Endothelial cell of umbilical vein (primary cell): ENCODE measurements around the gene CAMTA1. TPM values are rescaled to one million over a fixed set of nuclear protein-coding genes. Genes with fewer than 3 reads are reported as not detected.

Experiments used
- BruUV-seq: library from RNA; stranded (reverse); fragments of 400-500 nt; replicated peaks from 2 replicates; lab custom pipeline; 2021; lab: Mats Ljungman, UMichigan
- CTCF ChIA-PET: fragments of 300-600, 350-600 bp; sonication (Branson Sonifier 250); formaldehyde crosslinking; loops from one replicate; lab custom pipeline; 2021; ENCODE audit warnings: antibody characterized with exemption, inconsistent platforms; lab: Charles Lee
- POLR2A ChIA-PET: fragments of 300-600, 350-600 bp; sonication (Branson Sonifier 250); formaldehyde crosslinking; loops from one replicate; lab custom pipeline; 2021; ENCODE audit warnings: antibody characterized with exemption, inconsistent platforms; lab: Charles Lee
- DNase-seq: peaks from one replicate; pipeline ENCODE4 v3.0.0-alpha.2; 2011; ENCODE audit warnings: low read depth, low spot score
- FAIRE-seq: peaks from 2 replicates; lab custom pipeline; 2011; peaks lifted over from hg19 to GRCh38; lab: Jason Lieb, UNC
- H2AFZ ChIP-seq: 2 replicates; pipeline ENCODE4 v1.6.0; 2012; ENCODE audit warnings: low read depth, low read length, control low read depth, inconsistent platforms
- H3K27ac ChIP-seq: 2 replicates; pipeline ENCODE4 v1.5.1; 2011; ENCODE audit warnings: low read depth, mild to moderate bottlenecking, control low read depth, low read length, moderate library complexity; ENCODE audit not compliant: insufficient read depth
- H3K27me3 ChIP-seq, 2 experiments: 2 replicates each; pipeline versions ENCODE4 v1.6.0 to v1.6.1; 2011; ENCODE audit warnings: low read length in 2 of 2, mixed read lengths in 1 of 2; ENCODE audit not compliant: control insufficient read depth in 2 of 2, insufficient read depth in 2 of 2
- H3K36me3 ChIP-seq, 2 experiments: 2 replicates in 1 of 2; 3 replicates in 1 of 2; pipeline ENCODE4 v1.5.1; 2011; ENCODE audit warnings: low read length in 2 of 2, mild to moderate bottlenecking in 1 of 2, moderate library complexity in 1 of 2; ENCODE audit not compliant: control insufficient read depth in 2 of 2, insufficient read depth in 2 of 2; ENCODE audit errors: extremely low read depth in 1 of 2
- H3K4me1 ChIP-seq: 3 replicates; pipeline ENCODE4 v1.5.1; 2011; ENCODE audit warnings: mild to moderate bottlenecking, low read length; ENCODE audit not compliant: control insufficient read depth, insufficient read depth; ENCODE audit errors: extremely low read depth
- H3K4me2 ChIP-seq: 2 replicates; pipeline ENCODE4 v1.6.1; 2011; ENCODE audit warnings: low read length, control low read depth, mixed read lengths; ENCODE audit not compliant: insufficient read depth
- H3K4me3 ChIP-seq, 3 experiments: fragments of 200-600 bp in 1 of 3; sonication (generic), shearing (Covaris generic) in 1 of 3; replicated peaks in 1 of 3; 2 replicates each; pipeline ENCODE4 v1.5.1; 2011 to 2016; ENCODE audit warnings: control low read depth in 3 of 3, low read length in 3 of 3, mild to moderate bottlenecking in 2 of 3, inconsistent platforms in 1 of 3, low read depth in 1 of 3, moderate library complexity in 1 of 3; ENCODE audit not compliant: insufficient read depth in 1 of 3
- H3K79me2 ChIP-seq: 2 replicates; pipeline ENCODE4 v1.6.0; 2012; ENCODE audit warnings: low read length, inconsistent platforms; ENCODE audit not compliant: control insufficient read depth, insufficient read depth
- H3K9ac ChIP-seq: replicated peaks from 2 replicates; pipeline ENCODE3; 2011; ENCODE audit warnings: low read length, control low read depth; ENCODE audit not compliant: insufficient read depth; ENCODE audit errors: extremely low read depth
- H3K9me1 ChIP-seq: replicated peaks from 3 replicates; pipeline ENCODE4 v1.6.0; 2011; ENCODE audit warnings: mild to moderate bottlenecking, low read length; ENCODE audit not compliant: control insufficient read depth, insufficient read depth; ENCODE audit errors: extremely low read depth
- H3K9me3 ChIP-seq: replicated peaks from 2 replicates; pipeline ENCODE4 v1.5.1; 2012; ENCODE audit warnings: low read length, inconsistent platforms; ENCODE audit not compliant: control insufficient read depth, insufficient read depth
- H4K20me1 ChIP-seq: replicated peaks from 2 replicates; pipeline ENCODE3; 2011; ENCODE audit warnings: mild to moderate bottlenecking, low read length; ENCODE audit not compliant: control insufficient read depth, insufficient read depth; ENCODE audit errors: extremely low read depth
- CTCF ChIP-seq, 2 donors: IDR thresholded peaks; 1 replicate in 1 of 2; 2 replicates in 1 of 2; pipeline ENCODE4 v1.5.1; 2011; ENCODE audit warnings: low read length in 2 of 2, mild to moderate bottlenecking in 2 of 2, moderate library complexity in 2 of 2, control low read depth in 1 of 2, inconsistent platforms in 1 of 2, low read depth in 1 of 2; ENCODE audit not compliant: insufficient read depth in 1 of 2; ENCODE audit errors: extremely low read depth in 1 of 2
- EZH2 ChIP-seq: IDR thresholded peaks from 2 replicates; pipeline ENCODE4 v1.6.1; 2012; ENCODE audit warnings: borderline replicate concordance, low read depth, mild to moderate bottlenecking, moderate library complexity, low read length, inconsistent platforms; ENCODE audit not compliant: severe bottlenecking
- FOS ChIP-seq: IDR thresholded peaks from 2 replicates; pipeline ENCODE4 v1.6.1; 2011; ENCODE audit warnings: mild to moderate bottlenecking, low read length, moderate library complexity, borderline replicate concordance; ENCODE audit not compliant: insufficient read depth
- GATA2 ChIP-seq: IDR thresholded peaks from 2 replicates; pipeline ENCODE4 v1.7.0; 2011; ENCODE audit warnings: low read depth, mild to moderate bottlenecking, moderate library complexity, mixed read lengths, low read length; ENCODE audit not compliant: insufficient read length, insufficient read depth
- JUN ChIP-seq: IDR thresholded peaks from 2 replicates; pipeline ENCODE4 v1.6.1; 2011; ENCODE audit warnings: borderline replicate concordance, low read depth; ENCODE audit not compliant: insufficient read length, insufficient read depth
- MAX ChIP-seq: IDR thresholded peaks from 2 replicates; pipeline ENCODE4 v1.6.1; 2011; ENCODE audit not compliant: insufficient read depth, insufficient read length
- MYC ChIP-seq: IDR thresholded peaks from one replicate; pipeline ENCODE4 v1.6.1; 2011; ENCODE audit warnings: mild to moderate bottlenecking, low read depth, low read length
- POLR2A ChIP-seq: IDR thresholded peaks from 2 replicates; pipeline ENCODE4 v1.6.1; 2012; ENCODE audit warnings: low read depth, mild to moderate bottlenecking, control low read depth, low read length
- POLR2AphosphoS5 ChIP-seq: IDR thresholded peaks from 2 replicates; pipeline ENCODE4 v1.6.1; 2012; ENCODE audit warnings: low read depth, mild to moderate bottlenecking, control low read depth, low read length, moderate library complexity; ENCODE audit not compliant: insufficient read depth
- dilution Hi-C: fragments of 300-500 bp; cut with MboI; formaldehyde crosslinking; loops from one replicate; pipeline ENCODE4 v1.15.0; 2019; ENCODE audit warnings: low sequenced_read_pairs; ENCODE audit not compliant: extremely low pct_ligation_motif_present
- intact Hi-C: fragments of 100-400 bp; cut with micrococcal nuclease; formaldehyde crosslinking; loops from one replicate; pipeline ENCODE4 v1.10.0; 2022
- polyA plus RNA-seq, 4 experiments: library from polyadenylated mRNA; depleted of rRNA in 3 of 4; stranded (reverse) in 3 of 4; unstranded in 1 of 4; fragments of >200 nt; gene quantifications; 2 replicates each; pipeline versions ENCODE4 v1.2.1 to v1.2.3, GENCODE V29; 2011 to 2012; ENCODE audit warnings: missing spikeins in 1 of 4
- total RNA-seq: library from RNA; stranded (reverse); gene quantifications from 2 replicates; pipeline ENCODE4 v1.2.3, GENCODE V29; 2021

Gene CAMTA1
- total and polyA plus RNA-seq, 2 donors (not counting 3 experiments of a cell fraction or from before 2014, with no cell fraction given), result 50.8 to 92.7 TPM

GRCh38 chr1:6750490-6750889 lies 34.8 kb upstream of the CAMTA1 start:
- H3K79me2 ChIP-seq, result no peaks in the 10 kb centered on the region
- ChIA-PET CTCF (interaction anchor here (1.0 kb wide), 1 partner anchor 137 kb away, joined by 3 read pairs; no protein-coding TSS in a partner anchor), POLR2A (no interaction called here)
- H3K9ac ChIP-seq, result no peak overlapping the region
- no peaks in the 10 kb centered on the region for H4K20me1 ChIP-seq
- intact Hi-C loops (no loop called here), dilution Hi-C loops (no loop called here)
- H3K27me3 ChIP-seq, result no peaks in the 10 kb centered on the region
- no peaks in the 10 kb centered on the region for H3K9me1 ChIP-seq
- FAIRE-seq (no peak), DNase-seq (no peak)
- no peak overlapping the region for H3K4me3 ChIP-seq
- no TSS peak for BruUV-seq
- no peak overlapping the region for H2AFZ ChIP-seq
- TF ChIP-seq FOS (no peak), GATA2 (no peak), POLR2A (no peak), CTCF (IDR thresholded peaks at IDR 0.05; ENCODE audit: extremely low read depth in 1 of 2, insufficient read depth in 1 of 2, low read depth in 1 of 2, low read length in 2 of 2) (no peak), MAX (no peak), EZH2 (no peak), JUN (no peak), POLR2AphosphoS5 (no peak), MYC (no peak)
- H3K4me2 ChIP-seq, result no peak overlapping the region
- H3K9me3 ChIP-seq, result no peaks in the 10 kb centered on the region
- no peak overlapping the region for H3K27ac ChIP-seq
- no peaks in the 10 kb centered on the region for H3K36me3 ChIP-seq
- H3K4me1 ChIP-seq, result no peaks in the 10 kb centered on the region
